ENCODE measurements around the gene SLC47A2. TPM values are rescaled to one million over a fixed set of nuclear protein-coding genes. Genes with fewer than 3 reads are reported as not detected.

SLC47A2 gene
- total and polyA plus RNA-seq, 2 of the 13 experiments (the other 11 are each of a cell fraction or from before 2014, with no cell fraction given) = 0.04 TPM; not detected in 1

DNA sequence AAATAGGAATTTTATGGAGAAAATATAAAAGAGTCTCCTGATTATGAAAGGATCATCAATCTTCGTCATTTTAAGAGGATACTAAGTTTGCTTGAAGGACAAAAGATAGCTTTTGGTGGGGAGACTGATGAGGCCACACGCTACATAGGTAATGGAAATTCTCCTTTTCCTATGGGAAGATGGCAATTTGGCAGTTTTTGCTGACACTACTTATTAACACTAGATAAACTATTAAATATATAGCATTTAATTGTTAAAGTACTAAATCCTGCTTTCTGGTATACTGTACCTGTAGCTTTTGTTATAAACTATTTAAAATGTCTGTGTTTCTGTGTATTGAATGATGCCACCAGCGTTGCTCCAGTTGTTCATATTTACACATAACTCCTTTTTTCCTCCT is 55.3 kb downstream of the SLC47A2 start:
- H3K4me3 ChIP-seq (replicated peaks in 1 of 3; ENCODE audit: insufficient read depth in 1 of 3, low read depth in 2 of 3, low read length in 3 of 3) = peak overlapping the region in 1 of 3 experiments; percentile 14; a peak in 1 of 6 replicates
- TF ChIP-seq, protein P1, sequence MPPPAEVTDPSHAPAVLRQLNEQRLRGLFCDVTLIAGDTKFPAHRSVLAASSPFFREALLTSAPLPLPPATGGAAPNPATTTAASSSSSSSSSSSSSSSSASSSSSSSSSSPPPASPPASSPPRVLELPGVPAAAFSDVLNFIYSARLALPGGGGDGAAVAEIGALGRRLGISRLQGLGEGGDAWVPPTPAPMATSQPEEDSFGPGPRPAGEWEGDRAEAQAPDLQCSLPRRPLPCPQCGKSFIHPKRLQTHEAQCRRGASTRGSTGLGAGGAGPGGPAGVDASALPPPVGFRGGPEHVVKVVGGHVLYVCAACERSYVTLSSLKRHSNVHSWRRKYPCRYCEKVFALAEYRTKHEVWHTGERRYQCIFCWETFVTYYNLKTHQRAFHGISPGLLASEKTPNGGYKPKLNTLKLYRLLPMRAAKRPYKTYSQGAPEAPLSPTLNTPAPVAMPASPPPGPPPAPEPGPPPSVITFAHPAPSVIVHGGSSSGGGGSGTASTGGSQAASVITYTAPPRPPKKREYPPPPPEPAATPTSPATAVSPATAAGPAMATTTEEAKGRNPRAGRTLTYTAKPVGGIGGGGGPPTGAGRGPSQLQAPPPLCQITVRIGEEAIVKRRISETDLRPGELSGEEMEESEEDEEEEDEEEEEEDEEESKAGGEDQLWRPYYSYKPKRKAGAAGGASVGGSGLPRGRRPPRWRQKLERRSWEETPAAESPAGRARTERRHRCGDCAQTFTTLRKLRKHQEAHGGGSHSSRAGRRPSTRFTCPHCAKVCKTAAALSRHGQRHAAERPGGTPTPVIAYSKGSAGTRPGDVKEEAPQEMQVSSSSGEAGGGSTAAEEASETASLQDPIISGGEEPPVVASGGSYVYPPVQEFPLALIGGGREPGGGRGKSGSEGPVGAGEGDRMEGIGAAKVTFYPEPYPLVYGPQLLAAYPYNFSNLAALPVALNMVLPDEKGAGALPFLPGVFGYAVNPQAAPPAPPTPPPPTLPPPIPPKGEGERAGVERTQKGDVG (CRISPR knock-in tag; IDR thresholded peaks at IDR 0.05; ENCODE audit: borderline replicate concordance) = no peak
- TF ChIP-seq ARNT2 (CRISPR knock-in tag; IDR thresholded peaks at IDR 0.05; ENCODE audit: low read depth) (no peak), MAFK (conservative IDR thresholded peaks at IDR 0.05 in 1 of 2, IDR thresholded peaks at IDR 0.05 in 1 of 2; ENCODE audit: low read length in 2 of 2) (peak; percentile 25 to 35; a peak in 3 of 4 replicates), ZNF256 (CRISPR knock-in tag; conservative IDR thresholded peaks at IDR 0.05) (no peak), PCBP1 (IDR thresholded peaks at IDR 0.05; ENCODE audit: borderline replicate concordance, low read depth, low read length) (no peak), SRY (CRISPR knock-in tag; IDR thresholded peaks at IDR 0.05) (no peak), KLF12 (CRISPR knock-in tag; IDR thresholded peaks at IDR 0.05; ENCODE audit: borderline replicate concordance) (no peak), MAFF (IDR thresholded peaks at IDR 0.05; ENCODE audit: low read depth, low read length) (peak; percentile 36; the same call in 1 of the 2 replicates), SATB2 (CRISPR knock-in tag; IDR thresholded peaks at IDR 0.05) (no peak), CCDC6 (CRISPR knock-in tag; IDR thresholded peaks at IDR 0.05) (no peak)
- TF ChIP-seq, protein P2, sequence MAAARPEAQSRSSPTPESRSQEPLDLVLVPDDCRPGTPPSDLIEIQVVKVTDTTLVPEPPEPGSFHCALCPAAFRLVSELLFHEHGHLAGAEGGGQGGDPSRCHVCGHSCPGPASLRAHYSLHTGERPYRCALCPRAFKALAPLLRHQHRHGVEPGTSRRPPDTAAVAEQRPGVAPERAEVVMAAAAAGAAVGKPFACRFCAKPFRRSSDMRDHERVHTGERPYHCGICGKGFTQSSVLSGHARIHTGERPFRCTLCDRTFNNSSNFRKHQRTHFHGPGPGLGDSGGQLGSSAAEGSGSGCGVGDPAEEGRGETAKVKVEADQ (CRISPR knock-in tag; IDR thresholded peaks at IDR 0.05; ENCODE audit: borderline replicate concordance) = no peak
- peaks cover 42% of the 10 kb centered on the region for H3K79me2 ChIP-seq (ENCODE audit: insufficient read depth, low read length)
- peak overlapping the region; percentile 58 for H3K9ac ChIP-seq (ENCODE audit: insufficient read depth, low read depth, low read length)
- intact Hi-C loops (cut with micrococcal nuclease; ENCODE audit: unreplicated experiment) = no loop called here
- H4K20me1 ChIP-seq (ENCODE audit: insufficient read depth, low read length) = no peaks in the 10 kb centered on the region
- ATAC-seq = no peak
- ChIA-PET CTCF (ENCODE audit: low intra/inter-chr PET ratio, low total read pairs) (no interaction called here), POLR2A (interaction anchor here (1.1 to 8.4 kb wide), 7 partner anchors 9 to 135 kb away, joined by 3 to 194 read pairs (median 12); partner anchors contain the start of gene ALDH3A2)
- H3K9me3 ChIP-seq (ENCODE audit: low read length) = no peaks in the 10 kb centered on the region
- peak overlapping the region; percentile 91 for H3K27ac ChIP-seq (ENCODE audit: extremely low read length, insufficient read depth, low read length)
- H2AFZ ChIP-seq (ENCODE audit: low read length) = no peak overlapping the region
- in situ Hi-C loops (cut with HindIII; ENCODE audit: extremely low pct_ligation_motif_present, low pct_unique_long_range_greater_than_20kb) = no loop called here
- H3K4me2 ChIP-seq (ENCODE audit: low read depth, low read length) = peak overlapping the region; percentile 57
- no peak for DNase-seq (ENCODE audit: low spot score)
- peaks cover 98% of the 10 kb centered on the region for H3K4me1 ChIP-seq (ENCODE audit: insufficient read depth, low read length)
- H3K27me3 ChIP-seq (ENCODE audit: control insufficient read depth in 1 of 2, insufficient read depth in 2 of 2, low read length in 2 of 2) = no peaks in the 10 kb centered on the region
- BruUV-seq (replicated peaks) = no TSS peak
- H3K36me3 ChIP-seq (replicated peaks in 1 of 2; ENCODE audit: control insufficient read depth in 1 of 2, insufficient read depth in 2 of 2, low read length in 2 of 2) = peaks cover 16 to 53% of the 10 kb centered on the region in 2 experiments
- WGBS (ENCODE audit: low lambda C conversion rate) = 81% methylated on average over 3 of the region's 3 CpGs
- no peak for FAIRE-seq
